ENCODE results near the gene NR2F2.

Gene NR2F2

GRCh38 chr15:96330450-96331143 is at the start of gene NR2F2:
NR2F2 (plus strand) TSS chr15:96330700; CDS start chr15:96332106, 1,406 bp downstream.
- DNase-seq = peak; percentile 83

GRCh38 chr15:96285305-96285704 is 45.2 kb upstream of the NR2F2 start:
- no peak for DNase-seq

DNA sequence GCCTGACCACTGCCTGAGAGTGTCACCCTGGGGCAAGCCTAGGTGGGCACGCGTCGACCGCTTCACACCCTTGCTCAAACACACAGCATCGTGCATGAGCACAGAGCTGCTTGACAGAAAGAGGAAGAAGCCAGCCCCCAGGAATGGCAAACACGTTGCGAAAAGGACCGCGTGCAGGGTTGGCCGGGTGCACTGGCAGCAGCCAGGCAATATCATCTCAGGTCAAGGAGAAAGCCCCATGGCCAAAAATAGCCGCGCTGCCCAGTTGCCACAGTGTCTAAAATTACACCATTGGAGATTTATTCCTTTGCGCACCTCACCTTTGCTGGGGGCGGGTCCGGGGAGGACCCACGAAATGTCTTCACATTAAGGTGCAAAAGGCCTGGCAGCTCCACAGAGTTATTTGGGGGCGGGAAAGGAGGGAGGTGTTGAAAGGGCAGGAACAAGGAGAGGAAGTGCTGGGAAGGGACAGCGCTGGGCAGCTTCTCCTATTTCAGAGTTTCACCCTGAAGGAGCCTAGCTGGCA is 44.7 kb upstream of the NR2F2 start:
- DNase-seq = no peak

DNA sequence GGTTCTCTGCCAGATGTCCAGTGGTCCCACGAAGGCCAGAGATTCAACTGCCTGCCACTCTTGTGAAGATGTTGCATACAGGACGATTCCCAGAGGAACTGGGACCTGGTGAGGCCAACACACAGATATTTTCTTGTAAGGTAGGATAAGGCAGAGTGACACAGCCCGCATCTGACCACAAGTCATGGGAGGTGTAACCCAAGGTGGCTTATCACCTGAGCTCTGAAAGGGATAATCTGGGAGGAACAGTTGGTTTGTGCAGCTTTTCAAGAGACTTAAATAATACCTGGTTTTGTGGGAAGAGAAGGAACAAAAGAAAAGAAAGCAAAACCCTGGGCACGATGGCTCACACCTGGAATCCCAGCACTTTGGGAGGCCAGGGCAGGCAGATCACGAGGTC is 39.8 kb upstream of the NR2F2 start:
- no peak for DNase-seq

- DNase-seq = no peak
Measured at GRCh38 chr15:96292635-96293034, 37.9 kb upstream of the NR2F2 start.

- no peak for DNase-seq
Measured at GRCh38 chr15:96293441-96293840, 37.1 kb upstream of the NR2F2 start.

DNA sequence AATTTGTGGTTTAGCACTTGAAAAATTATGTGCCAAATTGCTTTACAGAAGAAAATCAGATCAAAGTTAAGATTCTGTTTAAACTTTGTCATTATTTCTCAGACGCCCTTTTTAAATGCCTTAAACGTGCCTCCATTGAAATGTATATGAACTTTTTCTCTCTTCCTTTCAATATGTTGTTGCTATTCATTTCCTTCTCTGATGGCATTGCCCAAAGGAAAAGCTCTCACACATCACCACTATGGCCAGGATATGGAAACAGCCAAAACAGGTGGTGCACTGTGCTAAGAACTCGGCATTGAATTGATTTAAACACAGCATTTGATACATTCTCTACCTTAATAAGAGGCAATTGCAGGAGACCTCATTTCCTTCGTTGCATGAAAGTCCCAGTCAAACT is 35.7 kb upstream of the NR2F2 start:
- DNase-seq = no peak

DNA sequence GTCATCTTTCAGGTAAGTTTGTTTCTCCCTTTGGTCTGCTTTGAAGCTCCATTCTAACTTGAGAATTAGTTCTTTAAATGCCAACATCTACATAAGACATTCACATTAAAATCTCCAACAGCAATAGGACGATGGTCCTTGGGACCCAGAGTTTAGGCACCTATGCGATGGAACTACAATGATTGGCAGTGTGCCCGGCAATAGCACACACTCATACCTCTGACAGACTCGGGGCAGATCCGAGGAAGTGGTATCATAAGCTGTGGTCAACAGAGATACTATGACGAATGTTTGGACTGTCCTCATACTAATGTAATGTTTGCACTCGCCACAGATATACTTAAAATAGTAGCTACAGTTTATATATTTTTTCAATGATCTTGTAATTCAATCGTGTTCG is 34.2 kb upstream of the NR2F2 start:
- no peak for DNase-seq

DNA sequence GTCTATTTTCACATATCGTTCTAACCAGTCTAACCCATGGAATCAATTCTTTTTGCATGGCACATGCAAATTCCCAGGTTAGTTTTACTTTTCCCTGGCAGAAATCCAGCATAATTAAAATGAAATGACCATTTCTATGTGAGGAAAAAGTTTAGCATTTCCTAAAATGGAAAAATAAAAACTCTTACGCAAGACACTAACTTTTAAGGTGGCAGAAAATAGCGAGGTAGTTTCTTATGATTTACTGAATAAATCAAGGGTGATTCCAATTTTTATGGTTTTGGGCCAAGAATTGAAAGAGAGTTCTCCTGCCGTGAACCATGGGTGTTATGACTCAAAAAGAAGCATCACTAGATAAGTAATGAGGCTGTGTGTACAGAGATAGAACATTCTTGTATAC is 32.7 kb upstream of the NR2F2 start:
- no peak for DNase-seq

GRCh38 chr15:96298217-96298616 is 32.3 kb upstream of the NR2F2 start:
- DNase-seq = no peak

DNA sequence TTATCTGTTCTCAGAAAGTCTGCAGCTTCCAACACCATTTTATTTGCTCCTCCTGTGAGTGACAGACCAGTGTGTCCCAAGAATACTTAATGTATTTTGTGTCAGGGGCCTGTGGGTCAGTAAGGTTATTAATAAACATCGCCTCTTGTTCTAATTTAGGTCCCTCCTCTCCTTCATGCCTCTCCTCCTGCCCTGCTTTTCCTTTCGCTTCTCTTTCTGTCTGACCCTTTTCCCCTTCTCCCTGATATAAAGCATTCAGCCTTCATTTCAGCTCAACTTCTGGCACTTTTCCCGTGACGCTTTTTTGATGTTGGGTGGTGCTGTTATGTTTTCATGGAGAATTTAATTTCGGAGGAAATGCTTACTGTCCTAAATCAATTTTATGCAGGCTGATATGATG is 29.7 kb upstream of the NR2F2 start:
- no peak for DNase-seq

GRCh38 chr15:96303503-96304056 is 26.9 kb upstream of the NR2F2 start:
- DNase-seq = no peak

DNA sequence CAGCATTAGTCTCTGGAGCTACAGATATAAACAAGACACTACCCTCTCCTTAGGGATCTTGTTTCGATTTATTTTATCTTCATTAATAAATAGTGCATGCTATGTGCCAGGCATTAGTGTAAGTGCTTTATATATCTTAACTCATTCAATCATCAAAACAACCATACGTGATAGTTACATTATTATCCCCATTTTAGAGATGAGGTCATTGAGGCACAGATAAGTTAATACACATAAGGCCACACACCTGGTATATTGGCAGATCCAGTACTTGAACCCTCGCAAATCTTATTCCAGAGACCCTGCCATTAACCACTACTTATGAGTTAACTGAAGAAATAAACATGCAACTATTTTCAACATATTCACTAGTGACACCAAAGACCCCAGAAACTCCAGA is 25.7 kb upstream of the NR2F2 start:
- no peak for DNase-seq

GRCh38 chr15:96306321-96306720 is 24.2 kb upstream of the NR2F2 start:
- no peak for DNase-seq

DNA sequence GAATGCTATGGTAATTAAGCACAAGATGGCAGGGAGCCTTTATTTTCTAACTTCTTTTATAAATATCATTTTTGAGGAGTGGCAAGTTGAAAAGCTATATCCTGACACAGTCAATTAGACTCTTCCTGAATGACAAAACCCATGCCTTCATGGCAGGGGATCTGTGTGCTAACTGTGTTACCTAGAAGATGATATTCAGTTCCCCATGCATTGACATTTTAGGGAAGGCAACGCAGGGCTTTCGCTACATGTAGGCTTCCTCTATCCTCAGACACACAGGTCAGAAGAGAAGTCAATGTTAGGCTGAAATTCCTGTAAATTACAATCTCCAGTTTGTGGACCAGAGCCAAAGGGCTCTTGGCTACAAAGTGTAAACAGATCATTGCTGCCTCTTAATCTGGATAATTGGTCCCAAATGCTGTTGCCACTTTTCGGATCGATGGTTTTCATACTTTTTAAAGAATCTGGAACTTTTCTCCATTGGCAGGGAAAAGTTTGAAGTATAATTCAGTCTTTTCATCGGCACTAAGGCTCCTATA is 22.6 kb upstream of the NR2F2 start:
- DNase-seq = no peak

DNA sequence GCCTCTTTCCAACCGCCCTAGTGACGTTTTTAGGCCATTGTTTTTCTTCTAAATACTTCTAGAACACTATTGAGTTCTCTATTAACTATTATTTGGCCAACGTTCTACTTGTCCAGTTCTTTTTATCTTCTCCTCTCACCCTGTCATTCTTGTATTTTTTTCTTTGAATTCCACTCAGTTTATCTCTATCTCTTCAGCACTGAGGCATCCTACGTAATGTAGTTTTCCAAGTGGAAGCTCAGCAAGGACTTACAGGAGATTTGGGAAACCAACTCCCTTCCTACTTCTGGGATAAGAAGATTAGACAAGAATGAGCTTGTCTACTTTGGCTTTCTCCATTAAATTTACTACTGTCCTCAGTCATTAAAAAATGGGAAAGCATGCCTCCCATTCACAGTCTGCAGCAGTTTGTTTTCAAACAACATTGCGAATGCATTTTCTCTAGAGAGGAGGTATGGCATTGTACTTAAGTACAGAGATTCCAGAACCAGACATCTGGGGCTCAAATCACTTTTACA is 21.3 kb upstream of the NR2F2 start:
- DNase-seq = no peak

DNA sequence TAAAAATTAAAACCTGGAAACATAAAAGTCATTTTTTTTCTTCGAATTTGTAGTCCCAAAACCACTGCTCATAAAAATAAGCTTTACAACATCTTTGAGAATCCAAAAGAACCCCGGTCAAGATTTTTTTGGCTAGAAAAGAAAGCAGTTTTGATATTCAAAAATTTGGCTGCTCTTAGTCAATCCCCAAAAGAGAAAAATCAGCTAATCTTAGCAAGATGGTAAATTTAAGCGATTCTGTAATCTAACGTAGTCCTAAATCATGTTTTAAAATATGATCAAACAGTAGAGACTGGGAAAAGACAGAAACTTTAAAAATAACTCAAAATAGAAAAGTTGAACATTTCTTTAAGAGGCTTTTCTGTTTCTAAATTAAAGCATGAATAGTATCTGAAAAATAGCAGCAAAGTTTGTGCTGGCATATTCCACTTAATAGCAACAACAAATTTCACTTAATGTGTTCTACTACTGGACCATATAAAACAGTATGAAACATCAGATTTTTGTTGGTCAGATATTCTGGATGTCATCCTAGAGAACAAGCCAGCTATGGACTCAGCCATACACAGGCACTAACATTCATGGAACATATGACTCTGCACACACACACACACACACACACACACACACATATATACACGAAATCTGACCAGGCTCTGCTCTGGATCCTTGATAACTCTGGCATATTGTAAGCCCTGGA is 19.1 kb upstream of the NR2F2 start:
- DNase-seq = no peak

GRCh38 chr15:96311956-96312294 is 18.6 kb upstream of the NR2F2 start:
- no peak for DNase-seq

GRCh38 chr15:96312641-96313335 is 17.7 kb upstream of the NR2F2 start:
- DNase-seq = no peak

GRCh38 chr15:96314518-96314917 is 16.0 kb upstream of the NR2F2 start:
- DNase-seq = no peak

GRCh38 chr15:96314963-96315362 is 15.5 kb upstream of the NR2F2 start:
- no peak for DNase-seq

DNA sequence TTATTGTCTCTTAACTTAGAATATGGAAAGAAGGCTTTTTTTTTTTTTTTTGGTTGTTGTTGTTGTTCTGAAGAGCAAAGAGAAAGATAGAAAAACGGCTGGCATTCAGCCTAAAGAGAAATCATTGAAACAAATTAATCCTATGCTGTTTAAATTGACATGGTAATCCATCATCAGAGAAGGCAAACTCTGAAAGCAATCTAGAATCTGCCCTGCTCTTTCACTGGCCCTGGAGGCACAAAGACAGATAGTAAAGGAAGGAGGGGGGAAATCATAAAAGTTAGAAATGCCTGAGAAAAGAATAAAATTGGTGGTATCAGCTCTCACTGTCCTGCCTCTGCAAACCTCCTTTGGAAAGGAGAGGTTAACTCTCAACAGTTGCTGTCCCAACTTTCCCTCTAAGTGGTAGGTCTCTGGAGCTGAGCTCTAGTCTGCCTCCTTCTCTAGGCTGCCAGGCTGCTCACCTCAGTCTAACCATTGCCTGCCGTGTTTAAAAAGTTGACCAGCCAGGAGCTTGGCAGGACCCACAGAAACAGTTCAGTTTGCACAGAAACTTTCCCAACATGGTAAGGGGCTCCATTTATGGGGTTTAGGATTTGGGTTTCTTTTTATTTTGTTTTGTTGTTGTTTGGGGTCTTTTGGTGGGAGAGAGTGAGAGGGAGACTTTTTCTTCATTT is 13.4 kb upstream of the NR2F2 start:
- DNase-seq = no peak

GRCh38 chr15:96320107-96320506 is 10.4 kb upstream of the NR2F2 start:
- no peak for DNase-seq
